Lung microvascular endothelial cell (primary cell): ENCODE results near the gene EYS. TPM values are rescaled to one million over a fixed set of nuclear protein-coding genes. Genes with fewer than 3 reads are reported as not detected.

ENCODE experiments used
- DNase-seq, 2 donors: peaks; one replicate each; pipeline versions ENCODE4 v3.0.0 to v3.0.0-alpha.2; 2010; ENCODE audit warnings: low read depth in 2 of 2
- total RNA-seq: library from RNA; depleted of rRNA; stranded (reverse); fragments of >200 nt; gene quantifications from 2 replicates; pipeline ENCODE4 v1.2.1, GENCODE V29; 2014

The EYS gene
- total RNA-seq, result under 0.01 TPM in 1 of 2 replicates, not detected in the other

- DNase-seq, result no peak
Measured at GRCh38 chr6:65707126-65707826, at the start of gene EYS. Gene EYS, minus strand, starts transcription at chr6:65707226. Its CDS starts 211,816 bp downstream, at chr6:65495410.

GRCh38 chr6:65746302-65746701 is 39.3 kb upstream of the EYS start:
- DNase-seq, result no peak

- no peak for DNase-seq
Measured at GRCh38 chr6:65745614-65746013, 38.6 kb upstream of the EYS start.

- no peak for DNase-seq
Measured at GRCh38 chr6:65728879-65729479, 22.0 kb upstream of the EYS start.

- DNase-seq, result no peak
Measured at GRCh38 chr6:65719101-65719500, 12.1 kb upstream of the EYS start.

- DNase-seq, result no peak
Measured at GRCh38 chr6:65711531-65711930, 4.5 kb upstream of the EYS start.

GRCh38 chr6:65709099-65709830 is 2.2 kb upstream of the EYS start:
- DNase-seq, result no peak

- no peak for DNase-seq
Measured at GRCh38 chr6:65708162-65708561, 1.1 kb upstream of the EYS start.

GRCh38 chr6:65706436-65706835 is 590 bp downstream of the EYS start:
- DNase-seq, result no peak

- DNase-seq, result no peak
Measured at GRCh38 chr6:65701325-65701724, 5.7 kb downstream of the EYS start.

- no peak for DNase-seq
Measured at GRCh38 chr6:65700561-65700960, 6.5 kb downstream of the EYS start.

GRCh38 chr6:65692109-65692508 is 14.9 kb downstream of the EYS start:
- no peak for DNase-seq

- no peak for DNase-seq
Measured at GRCh38 chr6:65680232-65680631, 26.8 kb downstream of the EYS start.

- no peak for DNase-seq
Measured at GRCh38 chr6:65671922-65672321, 35.1 kb downstream of the EYS start.

GRCh38 chr6:65667916-65668656 is 38.9 kb downstream of the EYS start:
- no peak for DNase-seq

GRCh38 chr6:65650086-65650485 is 56.9 kb downstream of the EYS start:
- DNase-seq, result no peak

GRCh38 chr6:65649392-65649791 is 57.6 kb downstream of the EYS start:
- no peak for DNase-seq

- DNase-seq, result no peak
Measured at GRCh38 chr6:65646544-65646943, 60.5 kb downstream of the EYS start.

GRCh38 chr6:65642776-65643175 is 64.2 kb downstream of the EYS start:
- DNase-seq, result no peak

- no peak for DNase-seq
Measured at GRCh38 chr6:65638047-65638831, 68.8 kb downstream of the EYS start.
